ENCODE results near the gene ETFB. TPM values are rescaled to one million over a fixed set of nuclear protein-coding genes. Genes with fewer than 3 reads are reported as not detected.

ETFB gene
- total and polyA plus RNA-seq, 5 donors from 2014 or later = 41.7 to 113 (median 76.8) TPM

DNA sequence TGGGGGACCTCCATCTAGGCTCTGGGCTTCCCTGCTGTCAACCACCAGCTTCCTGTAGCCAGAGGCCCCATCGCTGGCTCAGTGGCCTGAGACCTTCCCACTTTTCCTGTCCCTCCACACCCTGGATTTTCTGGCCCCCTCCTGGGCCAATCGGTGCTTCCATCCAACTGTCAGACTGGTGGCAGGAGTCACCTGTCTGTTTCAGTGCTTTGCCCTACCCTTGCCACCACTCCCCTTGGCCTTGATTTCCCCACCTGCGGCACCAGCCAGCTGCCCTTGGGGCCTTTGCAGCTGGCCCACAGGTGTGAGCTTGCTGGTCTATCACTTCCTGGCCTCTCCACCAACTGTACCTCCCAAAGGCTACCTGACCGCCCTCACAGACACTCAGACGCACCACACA lies 36.8 kb downstream of the ETFB start:
- Mint-ChIP-seq H3K9me3 (peaks cover 0 to 6% (median 0%) of the 10 kb centered on the region in 7 donors), H3K36me3 (peaks cover 12% of the 10 kb centered on the region), H3K27ac (no peak overlapping the region), H3K4me1 (peaks cover 0 to 15% (median 3%) of the 10 kb centered on the region in 4 donors), H3K4me3 (peak overlapping the region in 1 of 4 donors; percentile 41), H3K27me3 (peaks cover 58% of the 10 kb centered on the region)
- Histone ChIP-seq H3K9me3 (ENCODE audit: control insufficient read depth in 2 of 2, low read length in 2 of 2) (no peaks in the 10 kb centered on the region), H3K4me3 (ENCODE audit: low read depth, low read length) (no peak overlapping the region), H3K27ac (ENCODE audit: insufficient read depth, low read length, poor library complexity, severe bottlenecking) (no peak overlapping the region), H3K27me3 (ENCODE audit: control insufficient read depth, insufficient read depth, low read length) (peaks cover 7% of the 10 kb centered on the region), H3K4me1 (ENCODE audit: control insufficient read depth, insufficient read depth, low read length, poor library complexity, severe bottlenecking) (peaks cover 14% of the 10 kb centered on the region), H3K36me3 (ENCODE audit: control insufficient read depth, insufficient read depth, low read length) (no peaks in the 10 kb centered on the region)
- DNase-seq (no peak), ATAC-seq (ENCODE audit: low read depth in 2 of 2) (no peak)

DNA sequence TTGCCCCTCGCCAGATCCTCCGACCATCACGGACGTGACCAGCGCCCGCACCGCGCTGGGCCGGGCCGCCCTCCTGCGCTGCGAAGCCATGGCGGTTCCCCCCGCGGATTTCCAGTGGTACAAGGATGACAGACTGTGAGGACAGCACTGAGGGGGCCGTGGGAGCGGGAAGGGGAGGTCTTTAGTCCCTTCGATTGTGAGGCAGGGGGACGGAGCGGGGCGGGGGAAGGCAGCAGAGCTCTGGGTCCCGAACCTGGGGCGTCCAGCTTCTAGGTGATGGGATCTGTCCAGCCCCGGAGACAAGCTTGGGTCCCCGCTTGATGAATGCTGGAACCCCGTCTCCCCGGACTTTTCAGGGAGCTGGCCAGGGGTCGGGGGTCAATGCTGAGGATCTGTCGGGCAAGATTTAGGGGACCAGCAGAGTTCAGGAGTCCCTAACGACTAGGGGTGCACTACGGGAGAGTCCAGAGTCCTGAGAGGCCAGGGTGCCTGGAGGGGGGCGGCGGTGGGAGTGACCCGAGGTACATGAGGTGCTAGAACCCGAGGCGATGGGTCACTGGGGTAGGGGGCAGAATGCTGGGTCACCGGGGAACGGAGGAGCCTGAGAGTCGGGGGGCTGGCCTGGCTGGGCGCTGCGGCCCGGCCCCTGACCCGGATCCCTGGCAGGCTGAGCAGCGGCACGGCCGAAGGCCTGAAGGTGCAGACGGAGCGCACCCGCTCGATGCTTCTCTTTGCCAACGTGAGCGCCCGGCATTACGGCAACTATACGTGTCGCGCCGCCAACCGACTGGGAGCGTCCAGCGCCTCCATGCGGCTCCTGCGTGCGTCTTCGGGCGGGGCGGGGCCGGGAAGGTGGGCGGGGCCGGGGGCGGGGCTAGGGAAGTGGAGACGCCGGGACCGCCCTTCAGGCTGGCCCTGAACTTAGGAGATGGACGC lies 38.9 kb downstream of the ETFB start:
- Mint-ChIP-seq H3K4me1 (peaks cover 0 to 15% (median 3%) of the 10 kb centered on the region in 4 donors), H3K36me3 (peaks cover 12% of the 10 kb centered on the region), H3K27me3 (peaks cover 74% of the 10 kb centered on the region), H3K9me3 (peaks cover 0 to 7% (median 1%) of the 10 kb centered on the region in 7 donors), H3K27ac (no peak overlapping the region), H3K4me3 (peak overlapping the region in 3 of 4 donors; percentile 33 to 52 (median 39))
- Histone ChIP-seq H3K4me3 (ENCODE audit: low read depth, low read length) (no peak overlapping the region), H3K27me3 (ENCODE audit: control insufficient read depth, insufficient read depth, low read length) (peaks cover 7% of the 10 kb centered on the region), H3K36me3 (ENCODE audit: control insufficient read depth, insufficient read depth, low read length) (no peaks in the 10 kb centered on the region), H3K27ac (ENCODE audit: insufficient read depth, low read length, poor library complexity, severe bottlenecking) (no peak overlapping the region), H3K4me1 (ENCODE audit: control insufficient read depth, insufficient read depth, low read length, poor library complexity, severe bottlenecking) (peaks cover 14% of the 10 kb centered on the region), H3K9me3 (ENCODE audit: control insufficient read depth in 2 of 2, low read length in 2 of 2) (no peaks in the 10 kb centered on the region)
- DNase-seq (peak; percentile 20 to 70 (median 37)), ATAC-seq (ENCODE audit: low read depth in 2 of 2) (peak; percentile 54 to 62)

- H3K9me3 ChIP-seq (ENCODE audit: control insufficient read depth in 2 of 2, low read length in 2 of 2) = no peaks in the 10 kb centered on the region
- ATAC-seq (ENCODE audit: low read depth in 2 of 2) = no peak
- H3K4me3 ChIP-seq (ENCODE audit: low read depth, low read length) = no peak overlapping the region
- H3K4me1 ChIP-seq (ENCODE audit: control insufficient read depth, insufficient read depth, low read length, poor library complexity, severe bottlenecking) = peaks cover 14% of the 10 kb centered on the region
- H3K36me3 Mint-ChIP-seq = peaks cover 7% of the 10 kb centered on the region
- H3K27me3 ChIP-seq (ENCODE audit: control insufficient read depth, insufficient read depth, low read length) = peaks cover 7% of the 10 kb centered on the region
- no peak for DNase-seq
- peaks cover 0 to 15% (median 3%) of the 10 kb centered on the region in 4 donors for H3K4me1 Mint-ChIP-seq
- H3K4me3 Mint-ChIP-seq = peak overlapping the region in 1 of 4 donors; percentile 31
- H3K36me3 ChIP-seq (ENCODE audit: control insufficient read depth, insufficient read depth, low read length) = no peaks in the 10 kb centered on the region
- no peak overlapping the region for H3K27ac Mint-ChIP-seq
- peaks cover 65% of the 10 kb centered on the region for H3K27me3 Mint-ChIP-seq
- no peak overlapping the region for H3K27ac ChIP-seq (ENCODE audit: insufficient read depth, low read length, poor library complexity, severe bottlenecking)
- peaks cover 0 to 7% (median 1%) of the 10 kb centered on the region in 7 donors for H3K9me3 Mint-ChIP-seq
Observed at GRCh38 chr19:51326216-51327065, 39.7 kb downstream of the ETFB start.

- Mint-ChIP-seq H3K4me1 (peaks cover 0 to 15% (median 4%) of the 10 kb centered on the region in 4 donors), H3K27me3 (peaks cover 59% of the 10 kb centered on the region), H3K27ac (no peak overlapping the region), H3K4me3 (no peak overlapping the region), H3K36me3 (peaks cover under 1% of the 10 kb centered on the region), H3K9me3 (peaks cover 0 to 5% (median 2%) of the 10 kb centered on the region in 7 donors)
- ATAC-seq (ENCODE audit: low read depth in 2 of 2) (no peak), DNase-seq (no peak)
- peaks cover 7% of the 10 kb centered on the region for H3K27me3 ChIP-seq (ENCODE audit: control insufficient read depth, insufficient read depth, low read length)
- H3K27ac ChIP-seq (ENCODE audit: insufficient read depth, low read length, poor library complexity, severe bottlenecking) = no peak overlapping the region
- H3K4me1 ChIP-seq (ENCODE audit: control insufficient read depth, insufficient read depth, low read length, poor library complexity, severe bottlenecking) = peaks cover 14% of the 10 kb centered on the region
- H3K9me3 ChIP-seq (ENCODE audit: control insufficient read depth in 2 of 2, low read length in 2 of 2) = no peaks in the 10 kb centered on the region
- no peak overlapping the region for H3K4me3 ChIP-seq (ENCODE audit: low read depth, low read length)
- H3K36me3 ChIP-seq (ENCODE audit: control insufficient read depth, insufficient read depth, low read length) = no peaks in the 10 kb centered on the region
Observed at GRCh38 chr19:51325161-51325976, 40.8 kb downstream of the ETFB start.

GRCh38 chr19:51324167-51324481 lies 42.1 kb downstream of the ETFB start:
- Histone ChIP-seq H3K9me3 (ENCODE audit: control insufficient read depth in 2 of 2, low read length in 2 of 2) (no peaks in the 10 kb centered on the region), H3K36me3 (ENCODE audit: control insufficient read depth, insufficient read depth, low read length) (no peaks in the 10 kb centered on the region), H3K4me1 (ENCODE audit: control insufficient read depth, insufficient read depth, low read length, poor library complexity, severe bottlenecking) (peaks cover 14% of the 10 kb centered on the region), H3K27me3 (ENCODE audit: control insufficient read depth, insufficient read depth, low read length) (peaks cover 7% of the 10 kb centered on the region), H3K4me3 (ENCODE audit: low read depth, low read length) (no peak overlapping the region), H3K27ac (ENCODE audit: insufficient read depth, low read length, poor library complexity, severe bottlenecking) (no peak overlapping the region)
- Mint-ChIP-seq H3K9me3 (peaks cover 0 to 4% (median 2%) of the 10 kb centered on the region in 7 donors), H3K4me3 (no peak overlapping the region), H3K27me3 (peaks cover 58% of the 10 kb centered on the region), H3K27ac (no peak overlapping the region), H3K36me3 (no peaks in the 10 kb centered on the region), H3K4me1 (peaks cover 0 to 15% (median 4%) of the 10 kb centered on the region in 4 donors)
- ATAC-seq (ENCODE audit: low read depth in 2 of 2) (no peak), DNase-seq (no peak)

- Mint-ChIP-seq H3K9me3 (peaks cover 0 to 4% (median 2%) of the 10 kb centered on the region in 7 donors), H3K36me3 (no peaks in the 10 kb centered on the region), H3K4me3 (peak overlapping the region in 1 of 4 donors; percentile 24), H3K27me3 (peaks cover 56% of the 10 kb centered on the region), H3K4me1 (peaks cover 0 to 15% (median 4%) of the 10 kb centered on the region in 4 donors), H3K27ac (no peak overlapping the region)
- no peaks in the 10 kb centered on the region for H3K9me3 ChIP-seq (ENCODE audit: control insufficient read depth in 2 of 2, low read length in 2 of 2)
- H3K36me3 ChIP-seq (ENCODE audit: control insufficient read depth, insufficient read depth, low read length) = no peaks in the 10 kb centered on the region
- H3K27me3 ChIP-seq (ENCODE audit: control insufficient read depth, insufficient read depth, low read length) = peaks cover 7% of the 10 kb centered on the region
- H3K27ac ChIP-seq (ENCODE audit: insufficient read depth, low read length, poor library complexity, severe bottlenecking) = no peak overlapping the region
- ATAC-seq (ENCODE audit: low read depth in 2 of 2) (no peak), DNase-seq (no peak)
- H3K4me3 ChIP-seq (ENCODE audit: low read depth, low read length) = no peak overlapping the region
- peaks cover 14% of the 10 kb centered on the region for H3K4me1 ChIP-seq (ENCODE audit: control insufficient read depth, insufficient read depth, low read length, poor library complexity, severe bottlenecking)
Observed at GRCh38 chr19:51323481-51324166, 42.6 kb downstream of the ETFB start.
